Activated CD4-positive, alpha-beta T cell treated with anti-CD3 and anti-CD28 coated beads, Interleukin-2, Interleukin-4, amounts not matched to agents 100 ng/mL and 50 ng/mL, durations not matched to agents 16 hours and 8 hours (primary cell): ENCODE data around the gene RNF144A.

Experiments
- DNase-seq: peaks from one replicate; pipeline ENCODE4 v3.0.0-alpha.2; 2020; ENCODE audit warnings: low spot score

RNF144A gene

GRCh38 chr2:7044253-7045250, 127.3 kb downstream of the RNF144A start:
- DNase-seq, result peak; percentile 69

- no peak for DNase-seq
Observed at GRCh38 chr2:7045601-7046590, 128.7 kb downstream of the RNF144A start.

- DNase-seq, result no peak
Observed at GRCh38 chr2:7047661-7048060, 130.4 kb downstream of the RNF144A start.

GRCh38 chr2:7048762-7049294, 131.6 kb downstream of the RNF144A start:
- DNase-seq, result no peak

GRCh38 chr2:7052404-7052803, 135.2 kb downstream of the RNF144A start:
- DNase-seq, result no peak

- DNase-seq, result no peak
Observed at GRCh38 chr2:7053650-7054265, 136.5 kb downstream of the RNF144A start.

- no peak for DNase-seq
Observed at GRCh38 chr2:7057865-7058400, 140.7 kb downstream of the RNF144A start.

GRCh38 chr2:7060156-7060555, 142.9 kb downstream of the RNF144A start:
- no peak for DNase-seq

GRCh38 chr2:7060631-7061449, 143.6 kb downstream of the RNF144A start:
- DNase-seq, result no peak

GRCh38 chr2:7061450-7061789, 144.2 kb downstream of the RNF144A start:
- DNase-seq, result no peak

GRCh38 chr2:7061921-7062320, 144.7 kb downstream of the RNF144A start:
- DNase-seq, result no peak

GRCh38 chr2:7063789-7064188, 146.6 kb downstream of the RNF144A start:
- no peak for DNase-seq

GRCh38 chr2:7068457-7068856, 151.2 kb downstream of the RNF144A start:
- no peak for DNase-seq

GRCh38 chr2:7070483-7070882, 153.3 kb downstream of the RNF144A start:
- no peak for DNase-seq

- no peak for DNase-seq
Observed at GRCh38 chr2:7071154-7071553, 153.9 kb downstream of the RNF144A start.

- DNase-seq, result no peak
Observed at GRCh38 chr2:7071916-7072556, 154.8 kb downstream of the RNF144A start.

GRCh38 chr2:7073901-7074300, 156.7 kb downstream of the RNF144A start:
- DNase-seq, result no peak

- DNase-seq, result no peak
Observed at GRCh38 chr2:7075834-7076233, 158.6 kb downstream of the RNF144A start.

- no peak for DNase-seq
Observed at GRCh38 chr2:7077660-7078267, 160.6 kb downstream of the RNF144A start.
